IPS DF 4.7 (cell line): Measurements from ENCODE around the gene KCNQ1OT1.

Experiments
- DNase-seq: peaks from one replicate; pipeline ENCODE4 v3.0.0-alpha.2; 2013; ENCODE audit warnings: low spot score; ENCODE audit errors: extremely low read depth

The KCNQ1OT1 gene

GRCh38 chr11:2573240-2574042 is 126.4 kb downstream of the KCNQ1OT1 start:
- DNase-seq = no peak

- DNase-seq = no peak
Observed at GRCh38 chr11:2572491-2573239, 127.1 kb downstream of the KCNQ1OT1 start.

- DNase-seq = no peak
Observed at GRCh38 chr11:2571598-2572281, 128.1 kb downstream of the KCNQ1OT1 start.

GRCh38 chr11:2570841-2571597 is 128.8 kb downstream of the KCNQ1OT1 start:
- DNase-seq = no peak

GRCh38 chr11:2570211-2570811 is 129.5 kb downstream of the KCNQ1OT1 start:
- no peak for DNase-seq

GRCh38 chr11:2569731-2570210 is 130.0 kb downstream of the KCNQ1OT1 start:
- no peak for DNase-seq

- no peak for DNase-seq
Observed at GRCh38 chr11:2569321-2569721, 130.5 kb downstream of the KCNQ1OT1 start.

GRCh38 chr11:2567026-2567671 is 132.6 kb downstream of the KCNQ1OT1 start:
- DNase-seq = no peak

GRCh38 chr11:2566223-2567025 is 133.4 kb downstream of the KCNQ1OT1 start:
- DNase-seq = no peak

GRCh38 chr11:2565447-2566222 is 134.2 kb downstream of the KCNQ1OT1 start:
- no peak for DNase-seq

GRCh38 chr11:2564588-2565425 is 135.0 kb downstream of the KCNQ1OT1 start:
- DNase-seq = no peak

GRCh38 chr11:2564008-2564530 is 135.7 kb downstream of the KCNQ1OT1 start:
- no peak for DNase-seq

GRCh38 chr11:2563213-2564007 is 136.4 kb downstream of the KCNQ1OT1 start:
- DNase-seq = no peak

- no peak for DNase-seq
Observed at GRCh38 chr11:2562890-2563212, 136.9 kb downstream of the KCNQ1OT1 start.

- DNase-seq = no peak
Observed at GRCh38 chr11:2561696-2562581, 137.9 kb downstream of the KCNQ1OT1 start.
